Mucosa of rectum (tissue), 2 donors: ENCODE results near the gene P2RX1.

Experiments
- H3K27ac ChIP-seq, 2 donors: one replicate each; pipeline ENCODE4 v1.7.0; 2013; ENCODE audit warnings: inconsistent platforms in 2 of 2, low read depth in 2 of 2, low read length in 2 of 2
- H3K27me3 ChIP-seq, 2 donors: one replicate each; pipeline ENCODE4 v1.7.0; 2013; ENCODE audit warnings: low read length in 2 of 2; ENCODE audit not compliant: control insufficient read depth in 2 of 2, insufficient read depth in 2 of 2
- H3K36me3 ChIP-seq, 2 donors: one replicate each; pipeline ENCODE4 v1.7.0; 2013; ENCODE audit warnings: low read length in 2 of 2; ENCODE audit not compliant: control insufficient read depth in 2 of 2, insufficient read depth in 2 of 2
- H3K4me1 ChIP-seq, 2 donors: one replicate each; pipeline ENCODE4 v1.7.0; 2013; ENCODE audit warnings: low read length in 2 of 2, mild to moderate bottlenecking in 1 of 2; ENCODE audit not compliant: control insufficient read depth in 2 of 2, insufficient read depth in 2 of 2
- H3K4me3 ChIP-seq, 2 donors: one replicate each; pipeline ENCODE4 v1.7.0; 2013; ENCODE audit warnings: low read length in 2 of 2
- H3K9ac ChIP-seq, 2 donors: one replicate each; pipeline ENCODE4 v1.7.0; 2013; ENCODE audit warnings: low read length in 2 of 2, low read depth in 1 of 2, mild to moderate bottlenecking in 1 of 2
- H3K9me3 ChIP-seq, 2 donors: one replicate each; pipeline ENCODE4 v1.7.0; 2013; ENCODE audit warnings: low read length in 2 of 2; ENCODE audit not compliant: control insufficient read depth in 2 of 2
- donor health status: healthy.
- donor health status: Normal muscosa, but diverticular disease.

Gene P2RX1

GRCh38 chr17:3959921-3960601, 43.8 kb upstream of the P2RX1 start:
- peaks cover 21 to 25% of the 10 kb centered on the region in 2 donors for H3K36me3 ChIP-seq
- H3K4me3 ChIP-seq = peak overlapping the region; percentile 45 to 57
- no peaks in the 10 kb centered on the region for H3K9me3 ChIP-seq
- no peaks in the 10 kb centered on the region for H3K27me3 ChIP-seq
- H3K4me1 ChIP-seq = peaks cover 46 to 59% of the 10 kb centered on the region in 2 donors
- H3K9ac ChIP-seq = peak overlapping the region; percentile 56 to 97
- peak overlapping the region; percentile 96 to 99 for H3K27ac ChIP-seq

GRCh38 chr17:3959295-3959899, 43.1 kb upstream of the P2RX1 start:
- Histone ChIP-seq H3K9me3 (no peaks in the 10 kb centered on the region), H3K27ac (peak overlapping the region; percentile 96 to 99), H3K9ac (peak overlapping the region; percentile 56 to 97), H3K4me3 (peak overlapping the region; percentile 26 to 45), H3K4me1 (peaks cover 46 to 54% of the 10 kb centered on the region in 2 donors), H3K27me3 (no peaks in the 10 kb centered on the region), H3K36me3 (peaks cover 25% of the 10 kb centered on the region in 2 donors)

GRCh38 chr17:3957735-3958599, 41.7 kb upstream of the P2RX1 start:
- Histone ChIP-seq H3K9me3 (no peaks in the 10 kb centered on the region), H3K4me3 (no peak overlapping the region), H3K27ac (peak overlapping the region in 1 of 2 donors; percentile 9), H3K4me1 (peaks cover 41 to 47% of the 10 kb centered on the region in 2 donors), H3K9ac (no peak overlapping the region), H3K27me3 (no peaks in the 10 kb centered on the region), H3K36me3 (peaks cover 25 to 31% of the 10 kb centered on the region in 2 donors)

- Histone ChIP-seq H3K9ac (peak overlapping the region in 1 of 2 donors; percentile 14), H3K27me3 (no peaks in the 10 kb centered on the region), H3K4me1 (peaks cover 32 to 37% of the 10 kb centered on the region in 2 donors), H3K4me3 (no peak overlapping the region), H3K27ac (no peak overlapping the region), H3K9me3 (no peaks in the 10 kb centered on the region), H3K36me3 (peaks cover 30 to 31% of the 10 kb centered on the region in 2 donors)
These were observed 40.7 kb upstream of the P2RX1 start for GRCh38 chr17:3956983-3957382.

- Histone ChIP-seq H3K9me3 (no peaks in the 10 kb centered on the region), H3K4me1 (peaks cover 27 to 32% of the 10 kb centered on the region in 2 donors), H3K27ac (no peak overlapping the region), H3K9ac (no peak overlapping the region), H3K4me3 (no peak overlapping the region), H3K27me3 (no peaks in the 10 kb centered on the region), H3K36me3 (peaks cover 31 to 34% of the 10 kb centered on the region in 2 donors)
These were observed 40.2 kb upstream of the P2RX1 start for GRCh38 chr17:3956327-3956957.

- Histone ChIP-seq H3K27me3 (no peaks in the 10 kb centered on the region), H3K36me3 (peaks cover 34 to 36% of the 10 kb centered on the region in 2 donors), H3K9me3 (no peaks in the 10 kb centered on the region), H3K4me3 (no peak overlapping the region), H3K4me1 (peaks cover 19 to 23% of the 10 kb centered on the region in 2 donors), H3K9ac (no peak overlapping the region), H3K27ac (no peak overlapping the region)
These were observed 39.4 kb upstream of the P2RX1 start for GRCh38 chr17:3955673-3955988.

- Histone ChIP-seq H3K27ac (no peak overlapping the region), H3K4me1 (peaks cover 14 to 18% of the 10 kb centered on the region in 2 donors), H3K27me3 (no peaks in the 10 kb centered on the region), H3K36me3 (peaks cover 38 to 40% of the 10 kb centered on the region in 2 donors), H3K4me3 (no peak overlapping the region), H3K9me3 (no peaks in the 10 kb centered on the region), H3K9ac (no peak overlapping the region)
These were observed 38.9 kb upstream of the P2RX1 start for GRCh38 chr17:3954976-3955672.

- H3K4me1 ChIP-seq = peaks cover 3 to 8% of the 10 kb centered on the region in 2 donors
- H3K27me3 ChIP-seq = no peaks in the 10 kb centered on the region
- no peaks in the 10 kb centered on the region for H3K9me3 ChIP-seq
- H3K27ac ChIP-seq = no peak overlapping the region
- H3K9ac ChIP-seq = no peak overlapping the region
- H3K36me3 ChIP-seq = peaks cover 45 to 47% of the 10 kb centered on the region in 2 donors
- no peak overlapping the region for H3K4me3 ChIP-seq
These were observed 37.8 kb upstream of the P2RX1 start for GRCh38 chr17:3954086-3954485.

GRCh38 chr17:3953542-3953941, 37.3 kb upstream of the P2RX1 start:
- Histone ChIP-seq H3K27me3 (no peaks in the 10 kb centered on the region), H3K9ac (no peak overlapping the region), H3K9me3 (no peaks in the 10 kb centered on the region), H3K4me1 (peaks cover 3 to 6% of the 10 kb centered on the region in 2 donors), H3K27ac (no peak overlapping the region), H3K4me3 (no peak overlapping the region), H3K36me3 (peaks cover 46 to 50% of the 10 kb centered on the region in 2 donors)
